ENCODE measurements around the gene SSU72.
"Not testable (repeated sequence)": the region's sequence is repeated elsewhere in the genome, so short reads cannot be mapped to it uniquely, and the experiment has no call there.

GRCh38 chr1:1533894-1534291 is 40.8 kb downstream of the SSU72 start:
- not testable (repeated sequence) for TF ChIP-seq CTCF, POLR2A (IDR thresholded peaks at IDR 0.05)
